A549 (cell line): ENCODE results near the gene MRPS17. TPM values are rescaled to one million over a fixed set of nuclear protein-coding genes. Genes with fewer than 3 reads are reported as not detected.
A peak's percentile ranks its signal among the peaks of the same experiment; 100 is the strongest.
"Not testable (repeated sequence)": the region's sequence is repeated elsewhere in the genome, so short reads cannot be mapped to it uniquely, and the experiment has no call there.

Experiments
- ATAC-seq, 2 experiments: fragments of 200-7000 bp in 1 of 2; fragments of >200 bp in 1 of 2; cut with Nextera tagmentation in 1 of 2; cut with Tn5 transposase in 1 of 2; 3 replicates each; pipeline versions ENCODE4 v1.8.0 to v1.9.1; 2018 to 2020; ENCODE audit warnings: mild to moderate bottlenecking in 1 of 2, moderate library complexity in 1 of 2
- CTCF ChIA-PET: fragments of 300-600 bp; sonication (Branson Sonifier 250); formaldehyde crosslinking; extraction: SDS; loops from one replicate; lab custom pipeline; 2021; ENCODE audit warnings: antibody characterized with exemption, inconsistent platforms; lab: Yijun Ruan, JAX
- POLR2A ChIA-PET: fragments of 350-600 bp; formaldehyde crosslinking; extraction: SDS; loops from one replicate; lab custom pipeline; 2021; ENCODE audit warnings: antibody characterized with exemption, inconsistent platforms; lab: Yijun Ruan, JAX
- DNase-seq, 2 experiments: peaks; one replicate each; pipeline versions ENCODE4 v3.0.0 to v3.0.0-alpha.2; 2011 to 2016; ENCODE audit warnings: low read depth in 1 of 2, low spot score in 1 of 2
- FAIRE-seq: peaks from 2 replicates; lab custom pipeline; 2011; peaks lifted over from hg19 to GRCh38; lab: Jason Lieb, UNC
- H3K27ac ChIP-seq, 2 experiments: fragments of >200 bp; sonication (Bioruptor Twin); formaldehyde crosslinking; 3 replicates each; pipeline ENCODE4 v1.5.1; 2016 to 2017
- H3K4me1 ChIP-seq: fragments of >200 bp; sonication (Bioruptor Twin); formaldehyde crosslinking; 3 replicates; pipeline ENCODE4 v1.6.1; 2016
- H3K4me2 ChIP-seq: fragments of >200 bp; sonication (Bioruptor Twin); formaldehyde crosslinking; 3 replicates; pipeline ENCODE4 v1.6.1; 2016
- H3K4me3 ChIP-seq: fragments of >200 bp; sonication (Bioruptor Twin); formaldehyde crosslinking; 3 replicates; pipeline ENCODE4 v1.5.1; 2016
- H3K9me3 ChIP-seq: fragments of >200 bp; sonication (Bioruptor Twin); formaldehyde crosslinking; 3 replicates; pipeline ENCODE4 v1.6.1; 2016
- BHLHE40 ChIP-seq: IDR thresholded peaks from 2 replicates; pipeline ENCODE4 v1.6.1; 2012; ENCODE audit warnings: low read depth, low read length, inconsistent platforms
- CBX8 ChIP-seq: fragments of 200-600 bp; sonication (generic); IDR thresholded peaks from 2 replicates; pipeline ENCODE4 v1.6.1; 2016
- CEBPB ChIP-seq, 2 experiments: fragments of >200 bp in 1 of 2; sonication (Bioruptor Twin) in 1 of 2; formaldehyde crosslinking in 1 of 2; IDR thresholded peaks; 2 replicates each; pipeline ENCODE4 v1.6.1; 2012 to 2016
- CHD2 ChIP-seq: fragments of 150-350 bp; IDR thresholded peaks from 2 replicates; pipeline ENCODE4 v1.6.1; 2014; ENCODE audit warnings: low read length; ENCODE audit not compliant: partially characterized antibody
- FOSB ChIP-seq: fragments of 250-450 bp; sonication (Bioruptor Pico); IDR thresholded peaks from 2 replicates; pipeline ENCODE4 v1.5.0; 2020; ENCODE audit warnings: mild to moderate bottlenecking, moderate library complexity
- FOXS1 ChIP-seq: fragments of 250-450 bp; sonication (Bioruptor Pico); IDR thresholded peaks from 2 replicates; pipeline ENCODE4 v1.5.0; 2020; ENCODE audit warnings: mild to moderate bottlenecking, moderate library complexity
- HEYL ChIP-seq: fragments of 250-450 bp; sonication (Bioruptor Pico); IDR thresholded peaks from 2 replicates; pipeline ENCODE4 v1.8.0; 2021; ENCODE audit warnings: mild to moderate bottlenecking, moderate library complexity
- HOXB5 ChIP-seq: fragments of 250-450 bp; sonication (Bioruptor Pico); IDR thresholded peaks from 2 replicates; pipeline ENCODE4 v1.5.0; 2020; ENCODE audit warnings: mild to moderate bottlenecking, moderate library complexity
- JUN ChIP-seq, 2 experiments: fragments of >200 bp; sonication (Bioruptor Twin); formaldehyde crosslinking; IDR thresholded peaks; 2 replicates in 1 of 2; 3 replicates in 1 of 2; pipeline ENCODE4 v1.6.1; 2016 to 2017
- KDM1A ChIP-seq: fragments of 200-600 bp; sonication (generic); IDR thresholded peaks from 2 replicates; pipeline ENCODE4 v1.6.1; 2016; ENCODE audit warnings: low read depth, mild to moderate bottlenecking
- KDM5A ChIP-seq: fragments of 200-600 bp; sonication (generic); IDR thresholded peaks from 2 replicates; pipeline ENCODE4 v1.6.1; 2016; ENCODE audit warnings: antibody characterized with exemption, mild to moderate bottlenecking
- MAFK ChIP-seq: fragments of 450-650 bp; IDR thresholded peaks from 2 replicates; pipeline ENCODE4 v1.6.1; 2014; ENCODE audit not compliant: partially characterized antibody
- MAZ ChIP-seq: fragments of 150-350 bp; IDR thresholded peaks from 2 replicates; pipeline ENCODE4 v1.6.1; 2014; ENCODE audit warnings: antibody characterized with exemption, low read depth, low read length, borderline replicate concordance
- NR3C1 ChIP-seq: fragments of >200 bp; sonication (Bioruptor Twin); formaldehyde crosslinking; IDR thresholded peaks from 3 replicates; pipeline ENCODE4 v1.6.1; 2017
- PHF8 ChIP-seq: fragments of 200-600 bp; sonication (generic); IDR thresholded peaks from 2 replicates; pipeline ENCODE4 v1.6.1; 2016; ENCODE audit warnings: low read depth, mild to moderate bottlenecking, antibody characterized with exemption, moderate library complexity, borderline replicate concordance
- RARB ChIP-seq: fragments of 250-450 bp; sonication (Bioruptor Pico); IDR thresholded peaks from 2 replicates; pipeline ENCODE4 v1.8.0; 2021; ENCODE audit warnings: mild to moderate bottlenecking, moderate library complexity
- RFX5 ChIP-seq: fragments of 450-650 bp; IDR thresholded peaks from 2 replicates; pipeline ENCODE4 v1.7.1; 2014; ENCODE audit warnings: antibody characterized with exemption, mild to moderate bottlenecking, moderate library complexity
- RNF2 ChIP-seq: fragments of 200-600 bp; sonication (generic); IDR thresholded peaks from 2 replicates; pipeline ENCODE4 v1.6.1; 2016; ENCODE audit warnings: low read depth, mild to moderate bottlenecking, antibody characterized with exemption, moderate library complexity, borderline replicate concordance
- SREBF2 ChIP-seq: fragments of 450-650 bp; IDR thresholded peaks from 2 replicates; pipeline ENCODE4 v1.6.1; 2014; ENCODE audit warnings: mild to moderate bottlenecking, moderate library complexity
- TFCP2L1 ChIP-seq: fragments of 250-450 bp; sonication (Bioruptor Pico); IDR thresholded peaks from 2 replicates; pipeline ENCODE4 v1.5.0; 2021; ENCODE audit warnings: mild to moderate bottlenecking
- TP53 ChIP-seq: fragments of 250-450 bp; sonication (Bioruptor Pico); IDR thresholded peaks from 2 replicates; pipeline ENCODE4 v1.5.0; 2021; ENCODE audit warnings: mild to moderate bottlenecking, moderate library complexity
- ZFP36 ChIP-seq: fragments of 450-650 bp; IDR thresholded peaks from 2 replicates; pipeline ENCODE4 v1.6.1; 2014; ENCODE audit warnings: borderline replicate concordance; ENCODE audit not compliant: partially characterized antibody
- WGBS: methylation state at CpG from one replicate; pipeline ENCODE4 v1.1.6; 2017; ENCODE audit errors: missing lambda C conversion rate; 5-methylcytosine and 5-hydroxymethylcytosine counted together
- polyA plus RNA-seq, 4 experiments: library from polyadenylated mRNA; depleted of rRNA in 3 of 4; stranded (reverse); fragments of >200 nt; fragmentation: RNase III in 1 of 4; extraction: RNeasy Plus Mini Kit Qiagen cat#74134 plus additional on column Dnase treatment in 1 of 4; gene quantifications; 2 replicates in 3 of 4; 3 replicates in 1 of 4; pipeline ENCODE4 v1.2.3, GENCODE V29; 2011 to 2017
- TF ChIP-seq, protein P1 (sequence below): fragments of 450-650 bp; IDR thresholded peaks from 2 replicates; pipeline ENCODE4 v1.6.1; 2014; ENCODE audit warnings: antibody characterized with exemption
- TF ChIP-seq, protein P2 (sequence below): fragments of 250-450 bp; sonication (Bioruptor Pico); IDR thresholded peaks from 2 replicates; pipeline ENCODE4 v1.5.0; 2020; ENCODE audit warnings: low read depth, mild to moderate bottlenecking, moderate library complexity

MRPS17 gene
- polyA plus RNA-seq, 2 of the 4 experiments (the other 2 are of a cell fraction), result 29.1 to 33.0 TPM

DNA sequence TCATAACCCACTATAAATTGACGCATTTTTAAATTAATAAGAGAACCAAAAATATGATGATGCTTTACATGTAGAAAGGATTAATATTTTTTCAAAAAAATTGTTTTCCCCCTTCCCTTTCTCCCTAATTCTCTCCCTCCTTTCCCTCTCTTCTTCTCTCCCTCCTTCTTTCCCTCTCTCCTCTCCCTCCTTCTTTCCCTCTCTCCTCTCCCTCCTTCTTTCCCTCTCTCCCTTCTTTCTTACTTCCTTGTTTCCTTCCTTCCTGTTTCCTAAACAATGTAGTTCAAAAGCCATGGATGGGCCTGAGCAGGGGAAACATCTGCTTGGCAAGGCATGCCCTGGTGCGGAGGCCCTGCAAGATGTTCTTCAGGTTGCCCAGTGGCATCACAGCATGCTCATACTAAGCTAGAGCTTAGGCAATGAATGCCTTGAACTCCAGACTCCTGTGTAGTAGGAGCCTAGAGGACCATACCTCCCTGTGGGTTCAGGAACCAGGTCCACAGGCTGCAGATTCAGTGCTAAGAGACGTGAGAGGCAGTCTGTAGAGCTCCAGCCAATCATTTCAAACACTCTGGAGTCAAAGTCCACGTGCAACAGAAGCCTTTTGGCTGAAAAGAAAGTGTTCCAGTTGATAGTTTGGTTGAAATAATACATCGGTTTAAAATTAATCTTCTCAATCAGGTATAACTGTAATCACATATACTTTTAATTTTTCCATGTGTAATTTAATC lies 20.1 kb upstream of the MRPS17 start:
- no peak overlapping the region for H3K27ac ChIP-seq
- DNase-seq (no peak), ATAC-seq (no peak), FAIRE-seq (no peak)
- POLR2A ChIA-PET, result no interaction called here
- CTCF ChIA-PET, result no interaction called here
- WGBS, result 50% methylated on average over 5 of the region's 5 CpGs
- peaks cover 20% of the 10 kb centered on the region for H3K9me3 ChIP-seq
- no peaks in the 10 kb centered on the region for H3K4me1 ChIP-seq
- H3K4me2 ChIP-seq, result no peak overlapping the region
- no peak overlapping the region for H3K4me3 ChIP-seq
- TF ChIP-seq NR3C1 (no peak), FOSB (CRISPR knock-in tag) (no peak), KDM1A (no peak), CHD2 (no peak), TP53 (no peak)

- POLR2A ChIA-PET, result no interaction called here
- no peak for TF ChIP-seq MAFK
- TF ChIP-seq MAZ, result no peak
- no peak for TF ChIP-seq BHLHE40
- no peak for TF ChIP-seq KDM1A
- no peak for TF ChIP-seq RFX5
- TF ChIP-seq, protein P1, sequence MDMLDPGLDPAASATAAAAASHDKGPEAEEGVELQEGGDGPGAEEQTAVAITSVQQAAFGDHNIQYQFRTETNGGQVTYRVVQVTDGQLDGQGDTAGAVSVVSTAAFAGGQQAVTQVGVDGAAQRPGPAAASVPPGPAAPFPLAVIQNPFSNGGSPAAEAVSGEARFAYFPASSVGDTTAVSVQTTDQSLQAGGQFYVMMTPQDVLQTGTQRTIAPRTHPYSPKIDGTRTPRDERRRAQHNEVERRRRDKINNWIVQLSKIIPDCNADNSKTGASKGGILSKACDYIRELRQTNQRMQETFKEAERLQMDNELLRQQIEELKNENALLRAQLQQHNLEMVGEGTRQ, result no peak
- TF ChIP-seq HEYL (CRISPR knock-in tag), result no peak
- no peak for TF ChIP-seq RARB (CRISPR knock-in tag)
- TF ChIP-seq CBX8, result no peak
- no peak for TF ChIP-seq RNF2
- no peak for TF ChIP-seq FOXS1 (CRISPR knock-in tag)
- TF ChIP-seq SREBF2, result no peak
- no peak for TF ChIP-seq CEBPB (IDR thresholded peaks at IDR 0.05)
- no peak for TF ChIP-seq JUN (IDR thresholded peaks at IDR 0.05)
- FAIRE-seq (no peak), ATAC-seq (no peak), DNase-seq (no peak)
- CTCF ChIA-PET, result no interaction called here
- no peak overlapping the region for H3K4me3 ChIP-seq
- no peak overlapping the region for H3K27ac ChIP-seq
- H3K4me1 ChIP-seq, result no peaks in the 10 kb centered on the region
- no peak overlapping the region for H3K4me2 ChIP-seq
- WGBS, result 64% methylated on average over 7 of the region's 7 CpGs
- H3K9me3 ChIP-seq, result peaks cover 69% of the 10 kb centered on the region
Measured at GRCh38 chr7:55939514-55940123, 12.1 kb upstream of the MRPS17 start.

DNA sequence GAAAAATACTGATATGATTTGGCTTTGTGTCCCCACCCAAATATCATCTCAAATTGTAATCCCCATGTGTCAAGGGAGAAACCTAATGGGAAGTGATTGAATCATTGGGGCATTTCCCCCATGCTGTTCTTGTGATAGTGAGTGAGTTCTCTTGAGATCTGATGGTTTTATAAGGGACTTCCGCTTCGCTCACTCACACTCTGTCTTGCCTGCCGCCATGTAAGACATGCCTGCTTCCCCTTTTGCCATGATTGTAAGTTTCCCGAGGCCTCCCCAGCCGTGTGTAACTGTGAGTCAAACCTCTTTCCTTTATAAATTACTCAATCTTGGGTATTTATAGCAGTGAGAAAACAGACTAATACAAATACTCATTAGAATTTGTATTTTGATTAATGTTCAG lies 5.1 kb upstream of the MRPS17 start:
- Histone ChIP-seq H3K27ac (no peak overlapping the region), H3K4me2 (no peak overlapping the region), H3K4me3 (no peak overlapping the region), H3K4me1 (no peaks in the 10 kb centered on the region), H3K9me3 (peaks cover 39% of the 10 kb centered on the region)
- ChIA-PET POLR2A (no interaction called here), CTCF (no interaction called here)
- ATAC-seq, result no peak
- TF ChIP-seq FOSB (CRISPR knock-in tag), result no peak
- TF ChIP-seq TFCP2L1 (CRISPR knock-in tag), result no peak
- TF ChIP-seq, protein P2, sequence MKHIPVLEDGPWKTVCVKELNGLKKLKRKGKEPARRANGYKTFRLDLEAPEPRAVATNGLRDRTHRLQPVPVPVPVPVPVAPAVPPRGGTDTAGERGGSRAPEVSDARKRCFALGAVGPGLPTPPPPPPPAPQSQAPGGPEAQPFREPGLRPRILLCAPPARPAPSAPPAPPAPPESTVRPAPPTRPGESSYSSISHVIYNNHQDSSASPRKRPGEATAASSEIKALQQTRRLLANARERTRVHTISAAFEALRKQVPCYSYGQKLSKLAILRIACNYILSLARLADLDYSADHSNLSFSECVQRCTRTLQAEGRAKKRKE, result no peak
- TF ChIP-seq PHF8, result no peak
- no peak for TF ChIP-seq ZFP36
- no peak for TF ChIP-seq HOXB5 (CRISPR knock-in tag)
- TF ChIP-seq, protein P1, result no peak
- no peak for TF ChIP-seq SREBF2
- no peak for TF ChIP-seq KDM5A
- TF ChIP-seq BHLHE40, result no peak
- no peak for TF ChIP-seq NR3C1
- FAIRE-seq, result no peak
- DNase-seq, result no peak
- WGBS, result 63% methylated on average over 5 of the region's 5 CpGs

DNA sequence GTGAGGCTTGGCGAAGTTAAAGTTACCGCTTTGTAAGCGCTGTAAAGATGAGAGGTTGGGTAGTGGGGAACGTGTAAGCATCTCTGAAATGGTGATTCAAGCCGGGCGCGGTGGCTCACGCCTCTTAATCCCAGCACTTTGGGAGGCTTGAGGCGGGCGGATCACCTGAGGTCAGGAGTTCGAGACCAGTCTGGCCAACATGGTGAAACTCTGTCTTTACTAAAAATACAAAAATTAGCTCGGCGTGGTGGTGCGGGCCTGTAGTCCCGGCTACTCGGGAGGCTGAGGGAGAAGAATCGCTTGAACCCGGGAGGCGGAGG lies 635 bp downstream of the MRPS17 start:
- POLR2A ChIA-PET, DNase-seq, H3K9me3 ChIP-seq, FAIRE-seq, H3K4me1 ChIP-seq, ATAC-seq: not testable (repeated sequence)
- CTCF ChIA-PET, result interaction anchor here (1.3 kb wide), 1 partner anchor 122 kb away, joined by 3 read pairs; no protein-coding TSS in a partner anchor
- peak overlapping the region; percentile 76 for H3K4me2 ChIP-seq
- H3K4me3 ChIP-seq, result peak overlapping the region; percentile 88
- 56% methylated on average over 19 of the region's 19 CpGs for WGBS
- H3K27ac ChIP-seq, result peak overlapping the region; percentile 76 to 95
